GM19397 (cell line): ENCODE data around the gene PXMP4.
"Not testable (repeated sequence)": the region's sequence is repeated elsewhere in the genome, so short reads cannot be mapped to it uniquely, and the experiment has no call there.

Experiments used
- ATAC-seq: cut with Tn5 transposase; IDR thresholded peaks from one replicate; pipeline ENCODE4 v1.9.1; 2021; ENCODE audit warnings: mild to moderate bottlenecking, moderate library complexity; ENCODE audit not compliant: unreplicated experiment

The PXMP4 gene

GRCh38 chr20:33704197-33704924, 15.7 kb downstream of the PXMP4 start:
- ATAC-seq, result no peak

GRCh38 chr20:33703498-33704137, 16.5 kb downstream of the PXMP4 start:
- ATAC-seq, result no peak

GRCh38 chr20:33702861-33703260, 17.2 kb downstream of the PXMP4 start:
- no peak for ATAC-seq

- no peak for ATAC-seq
Measured at GRCh38 chr20:33701629-33702450, 18.3 kb downstream of the PXMP4 start.

GRCh38 chr20:33700696-33701441, 19.2 kb downstream of the PXMP4 start:
- ATAC-seq, result not testable (repeated sequence)

GRCh38 chr20:33698966-33699365, 21.1 kb downstream of the PXMP4 start:
- ATAC-seq, result not testable (repeated sequence)

GRCh38 chr20:33697129-33697528, 23.0 kb downstream of the PXMP4 start:
- ATAC-seq, result no peak

GRCh38 chr20:33696448-33696847, 23.7 kb downstream of the PXMP4 start:
- no peak for ATAC-seq

GRCh38 chr20:33694639-33695012, 25.5 kb downstream of the PXMP4 start:
- ATAC-seq, result no peak

GRCh38 chr20:33693741-33694638, 26.1 kb downstream of the PXMP4 start:
- ATAC-seq, result no peak

- ATAC-seq, result no peak
Measured at GRCh38 chr20:33693289-33693688, 26.8 kb downstream of the PXMP4 start.

GRCh38 chr20:33689973-33690372, 30.1 kb downstream of the PXMP4 start:
- no peak for ATAC-seq

- ATAC-seq, result no peak
Measured at GRCh38 chr20:33689493-33689892, 30.6 kb downstream of the PXMP4 start.

GRCh38 chr20:33688938-33689424, 31.1 kb downstream of the PXMP4 start:
- no peak for ATAC-seq

GRCh38 chr20:33687993-33688937, 31.8 kb downstream of the PXMP4 start:
- no peak for ATAC-seq

GRCh38 chr20:33687370-33687915, 32.7 kb downstream of the PXMP4 start:
- ATAC-seq, result no peak

- no peak for ATAC-seq
Measured at GRCh38 chr20:33686984-33687366, 33.1 kb downstream of the PXMP4 start.
